GM23338 (cell line): Measurements from ENCODE around the gene PDZD11.

Experiments
- CREB1 ChIP-seq: fragments of 250-450 bp; sonication (Bioruptor Pico); IDR thresholded peaks from 2 replicates; pipeline ENCODE4 v1.5.0; 2020; ENCODE audit warnings: low read depth, mild to moderate bottlenecking, moderate library complexity
- EZH2 ChIP-seq: fragments of 200-600 bp; sonication (generic); IDR thresholded peaks from one replicate; pipeline ENCODE4 v1.8.0; 2017; ENCODE audit warnings: antibody characterized with exemption, mild to moderate bottlenecking, low read depth; ENCODE audit not compliant: unreplicated experiment
- EZH2phosphoT487 ChIP-seq: fragments of 200-600 bp; sonication (generic); IDR thresholded peaks from one replicate; pipeline ENCODE4 v1.8.1; 2018; ENCODE audit warnings: antibody characterized with exemption; ENCODE audit not compliant: unreplicated experiment
- NANOG ChIP-seq: IDR thresholded peaks from 2 replicates; pipeline ENCODE4 v1.6.1; 2016; ENCODE audit warnings: antibody characterized with exemption, borderline replicate concordance
- POLR2AphosphoS5 ChIP-seq: IDR thresholded peaks from 2 replicates; pipeline ENCODE4 v1.6.1; 2016; ENCODE audit warnings: antibody characterized with exemption, low read depth
- ZNF114 ChIP-seq: fragments of 250-450 bp; sonication (Bioruptor Pico); IDR thresholded peaks from 2 replicates; pipeline ENCODE4 v1.5.0; 2020; ENCODE audit warnings: mild to moderate bottlenecking, moderate library complexity
- TF ChIP-seq, protein P1 (sequence below), 2 experiments: fragments of 200-600 bp in 1 of 2; sonication (generic) in 1 of 2; conservative IDR thresholded peaks; 2 replicates each; pipeline versions ENCODE4 v1.5.1 to v1.6.1; 2016 to 2017; ENCODE audit warnings: antibody characterized with exemption in 2 of 2, low read depth in 2 of 2, mild to moderate bottlenecking in 2 of 2, moderate library complexity in 1 of 2
- TF ChIP-seq, protein P2 (sequence below): IDR thresholded peaks from 2 replicates; pipeline ENCODE4 v1.6.1; 2016; ENCODE audit warnings: antibody characterized with exemption
- TF ChIP-seq, protein P3 (sequence below): IDR thresholded peaks from one replicate; pipeline ENCODE4 v1.6.1; 2018; ENCODE audit warnings: antibody characterized with exemption; ENCODE audit not compliant: unreplicated experiment
- TF ChIP-seq, protein P4 (sequence below): fragments of 250-450 bp; sonication (Bioruptor Pico); IDR thresholded peaks from 2 replicates; pipeline ENCODE4 v1.5.0; 2020; ENCODE audit warnings: mild to moderate bottlenecking, moderate library complexity

DNA sequence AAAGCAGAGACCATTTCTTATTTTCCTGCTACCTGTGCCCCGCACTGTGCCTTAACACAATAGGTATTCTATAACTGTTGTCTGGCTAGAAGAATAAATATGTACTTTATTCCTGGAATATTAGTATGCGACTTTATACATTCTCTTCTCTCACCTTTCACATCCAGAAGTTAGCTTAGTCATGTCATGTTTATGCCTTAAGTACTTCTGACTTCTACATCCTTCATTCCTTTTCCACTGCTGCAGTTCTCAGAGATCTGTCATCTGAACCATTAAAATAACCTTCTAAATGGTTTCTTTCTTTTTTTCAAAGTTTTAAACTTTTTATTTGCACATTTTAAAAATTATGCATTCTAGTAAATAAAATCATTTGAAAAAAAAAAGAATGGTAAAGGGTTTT lies 34.6 kb upstream of the PDZD11 start:
- TF ChIP-seq EZH2: no peak
- TF ChIP-seq, protein P1, sequence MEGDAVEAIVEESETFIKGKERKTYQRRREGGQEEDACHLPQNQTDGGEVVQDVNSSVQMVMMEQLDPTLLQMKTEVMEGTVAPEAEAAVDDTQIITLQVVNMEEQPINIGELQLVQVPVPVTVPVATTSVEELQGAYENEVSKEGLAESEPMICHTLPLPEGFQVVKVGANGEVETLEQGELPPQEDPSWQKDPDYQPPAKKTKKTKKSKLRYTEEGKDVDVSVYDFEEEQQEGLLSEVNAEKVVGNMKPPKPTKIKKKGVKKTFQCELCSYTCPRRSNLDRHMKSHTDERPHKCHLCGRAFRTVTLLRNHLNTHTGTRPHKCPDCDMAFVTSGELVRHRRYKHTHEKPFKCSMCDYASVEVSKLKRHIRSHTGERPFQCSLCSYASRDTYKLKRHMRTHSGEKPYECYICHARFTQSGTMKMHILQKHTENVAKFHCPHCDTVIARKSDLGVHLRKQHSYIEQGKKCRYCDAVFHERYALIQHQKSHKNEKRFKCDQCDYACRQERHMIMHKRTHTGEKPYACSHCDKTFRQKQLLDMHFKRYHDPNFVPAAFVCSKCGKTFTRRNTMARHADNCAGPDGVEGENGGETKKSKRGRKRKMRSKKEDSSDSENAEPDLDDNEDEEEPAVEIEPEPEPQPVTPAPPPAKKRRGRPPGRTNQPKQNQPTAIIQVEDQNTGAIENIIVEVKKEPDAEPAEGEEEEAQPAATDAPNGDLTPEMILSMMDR (conservative IDR thresholded peaks at IDR 0.05; ENCODE audit: low read depth in 2 of 2): no peak
- TF ChIP-seq ZNF114: no peak
- TF ChIP-seq, protein P2, sequence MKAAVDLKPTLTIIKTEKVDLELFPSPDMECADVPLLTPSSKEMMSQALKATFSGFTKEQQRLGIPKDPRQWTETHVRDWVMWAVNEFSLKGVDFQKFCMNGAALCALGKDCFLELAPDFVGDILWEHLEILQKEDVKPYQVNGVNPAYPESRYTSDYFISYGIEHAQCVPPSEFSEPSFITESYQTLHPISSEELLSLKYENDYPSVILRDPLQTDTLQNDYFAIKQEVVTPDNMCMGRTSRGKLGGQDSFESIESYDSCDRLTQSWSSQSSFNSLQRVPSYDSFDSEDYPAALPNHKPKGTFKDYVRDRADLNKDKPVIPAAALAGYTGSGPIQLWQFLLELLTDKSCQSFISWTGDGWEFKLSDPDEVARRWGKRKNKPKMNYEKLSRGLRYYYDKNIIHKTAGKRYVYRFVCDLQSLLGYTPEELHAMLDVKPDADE: no peak
- no peak for TF ChIP-seq POLR2AphosphoS5
- TF ChIP-seq, protein P3, sequence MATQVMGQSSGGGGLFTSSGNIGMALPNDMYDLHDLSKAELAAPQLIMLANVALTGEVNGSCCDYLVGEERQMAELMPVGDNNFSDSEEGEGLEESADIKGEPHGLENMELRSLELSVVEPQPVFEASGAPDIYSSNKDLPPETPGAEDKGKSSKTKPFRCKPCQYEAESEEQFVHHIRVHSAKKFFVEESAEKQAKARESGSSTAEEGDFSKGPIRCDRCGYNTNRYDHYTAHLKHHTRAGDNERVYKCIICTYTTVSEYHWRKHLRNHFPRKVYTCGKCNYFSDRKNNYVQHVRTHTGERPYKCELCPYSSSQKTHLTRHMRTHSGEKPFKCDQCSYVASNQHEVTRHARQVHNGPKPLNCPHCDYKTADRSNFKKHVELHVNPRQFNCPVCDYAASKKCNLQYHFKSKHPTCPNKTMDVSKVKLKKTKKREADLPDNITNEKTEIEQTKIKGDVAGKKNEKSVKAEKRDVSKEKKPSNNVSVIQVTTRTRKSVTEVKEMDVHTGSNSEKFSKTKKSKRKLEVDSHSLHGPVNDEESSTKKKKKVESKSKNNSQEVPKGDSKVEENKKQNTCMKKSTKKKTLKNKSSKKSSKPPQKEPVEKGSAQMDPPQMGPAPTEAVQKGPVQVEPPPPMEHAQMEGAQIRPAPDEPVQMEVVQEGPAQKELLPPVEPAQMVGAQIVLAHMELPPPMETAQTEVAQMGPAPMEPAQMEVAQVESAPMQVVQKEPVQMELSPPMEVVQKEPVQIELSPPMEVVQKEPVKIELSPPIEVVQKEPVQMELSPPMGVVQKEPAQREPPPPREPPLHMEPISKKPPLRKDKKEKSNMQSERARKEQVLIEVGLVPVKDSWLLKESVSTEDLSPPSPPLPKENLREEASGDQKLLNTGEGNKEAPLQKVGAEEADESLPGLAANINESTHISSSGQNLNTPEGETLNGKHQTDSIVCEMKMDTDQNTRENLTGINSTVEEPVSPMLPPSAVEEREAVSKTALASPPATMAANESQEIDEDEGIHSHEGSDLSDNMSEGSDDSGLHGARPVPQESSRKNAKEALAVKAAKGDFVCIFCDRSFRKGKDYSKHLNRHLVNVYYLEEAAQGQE: no peak
- TF ChIP-seq EZH2phosphoT487: no peak
- TF ChIP-seq CREB1: no peak
- no peak for TF ChIP-seq NANOG
- TF ChIP-seq, protein P4, sequence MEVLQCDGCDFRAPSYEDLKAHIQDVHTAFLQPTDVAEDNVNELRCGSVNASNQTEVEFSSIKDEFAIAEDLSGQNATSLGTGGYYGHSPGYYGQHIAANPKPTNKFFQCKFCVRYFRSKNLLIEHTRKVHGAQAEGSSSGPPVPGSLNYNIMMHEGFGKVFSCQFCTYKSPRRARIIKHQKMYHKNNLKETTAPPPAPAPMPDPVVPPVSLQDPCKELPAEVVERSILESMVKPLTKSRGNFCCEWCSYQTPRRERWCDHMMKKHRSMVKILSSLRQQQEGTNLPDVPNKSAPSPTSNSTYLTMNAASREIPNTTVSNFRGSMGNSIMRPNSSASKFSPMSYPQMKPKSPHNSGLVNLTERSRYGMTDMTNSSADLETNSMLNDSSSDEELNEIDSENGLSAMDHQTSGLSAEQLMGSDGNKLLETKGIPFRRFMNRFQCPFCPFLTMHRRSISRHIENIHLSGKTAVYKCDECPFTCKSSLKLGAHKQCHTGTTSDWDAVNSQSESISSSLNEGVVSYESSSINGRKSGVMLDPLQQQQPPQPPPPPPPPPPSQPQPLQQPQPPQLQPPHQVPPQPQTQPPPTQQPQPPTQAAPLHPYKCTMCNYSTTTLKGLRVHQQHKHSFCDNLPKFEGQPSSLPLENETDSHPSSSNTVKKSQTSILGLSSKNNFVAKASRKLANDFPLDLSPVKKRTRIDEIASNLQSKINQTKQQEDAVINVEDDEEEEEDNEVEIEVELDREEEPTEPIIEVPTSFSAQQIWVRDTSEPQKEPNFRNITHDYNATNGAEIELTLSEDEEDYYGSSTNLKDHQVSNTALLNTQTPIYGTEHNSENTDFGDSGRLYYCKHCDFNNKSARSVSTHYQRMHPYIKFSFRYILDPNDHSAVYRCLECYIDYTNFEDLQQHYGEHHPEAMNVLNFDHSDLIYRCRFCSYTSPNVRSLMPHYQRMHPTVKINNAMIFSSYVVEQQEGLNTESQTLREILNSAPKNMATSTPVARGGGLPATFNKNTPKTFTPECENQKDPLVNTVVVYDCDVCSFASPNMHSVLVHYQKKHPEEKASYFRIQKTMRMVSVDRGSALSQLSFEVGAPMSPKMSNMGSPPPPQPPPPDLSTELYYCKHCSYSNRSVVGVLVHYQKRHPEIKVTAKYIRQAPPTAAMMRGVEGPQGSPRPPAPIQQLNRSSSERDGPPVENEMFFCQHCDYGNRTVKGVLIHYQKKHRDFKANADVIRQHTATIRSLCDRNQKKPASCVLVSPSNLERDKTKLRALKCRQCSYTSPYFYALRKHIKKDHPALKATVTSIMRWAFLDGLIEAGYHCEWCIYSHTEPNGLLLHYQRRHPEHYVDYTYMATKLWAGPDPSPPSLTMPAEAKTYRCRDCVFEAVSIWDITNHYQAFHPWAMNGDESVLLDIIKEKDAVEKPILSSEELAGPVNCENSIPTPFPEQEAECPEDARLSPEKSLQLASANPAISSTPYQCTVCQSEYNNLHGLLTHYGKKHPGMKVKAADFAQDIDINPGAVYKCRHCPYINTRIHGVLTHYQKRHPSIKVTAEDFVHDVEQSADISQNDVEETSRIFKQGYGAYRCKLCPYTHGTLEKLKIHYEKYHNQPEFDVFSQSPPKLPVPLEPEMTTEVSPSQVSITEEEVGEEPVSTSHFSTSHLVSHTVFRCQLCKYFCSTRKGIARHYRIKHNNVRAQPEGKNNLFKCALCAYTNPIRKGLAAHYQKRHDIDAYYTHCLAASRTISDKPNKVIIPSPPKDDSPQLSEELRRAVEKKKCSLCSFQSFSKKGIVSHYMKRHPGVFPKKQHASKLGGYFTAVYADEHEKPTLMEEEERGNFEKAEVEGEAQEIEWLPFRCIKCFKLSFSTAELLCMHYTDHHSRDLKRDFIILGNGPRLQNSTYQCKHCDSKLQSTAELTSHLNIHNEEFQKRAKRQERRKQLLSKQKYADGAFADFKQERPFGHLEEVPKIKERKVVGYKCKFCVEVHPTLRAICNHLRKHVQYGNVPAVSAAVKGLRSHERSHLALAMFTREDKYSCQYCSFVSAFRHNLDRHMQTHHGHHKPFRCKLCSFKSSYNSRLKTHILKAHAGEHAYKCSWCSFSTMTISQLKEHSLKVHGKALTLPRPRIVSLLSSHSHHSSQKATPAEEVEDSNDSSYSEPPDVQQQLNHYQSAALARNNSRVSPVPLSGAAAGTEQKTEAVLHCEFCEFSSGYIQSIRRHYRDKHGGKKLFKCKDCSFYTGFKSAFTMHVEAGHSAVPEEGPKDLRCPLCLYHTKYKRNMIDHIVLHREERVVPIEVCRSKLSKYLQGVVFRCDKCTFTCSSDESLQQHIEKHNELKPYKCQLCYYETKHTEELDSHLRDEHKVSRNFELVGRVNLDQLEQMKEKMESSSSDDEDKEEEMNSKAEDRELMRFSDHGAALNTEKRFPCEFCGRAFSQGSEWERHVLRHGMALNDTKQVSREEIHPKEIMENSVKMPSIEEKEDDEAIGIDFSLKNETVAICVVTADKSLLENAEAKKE (CRISPR knock-in tag): no peak
